NT2/D1 (cell line): Measurements from ENCODE around the gene KRT80.

Source experiments
- DNase-seq: peaks from one replicate; pipeline ENCODE4 v3.0.0-alpha.2; 2011; ENCODE audit warnings: low read depth, low spot score
- H3K27me3 ChIP-seq: 2 replicates; pipeline ENCODE4 v1.6.0; 2011; ENCODE audit warnings: mild to moderate bottlenecking; ENCODE audit not compliant: insufficient read length, insufficient read depth
- H3K36me3 ChIP-seq: 2 replicates; pipeline ENCODE4 v1.6.1; 2011; ENCODE audit warnings: mild to moderate bottlenecking, low read length, mixed read lengths; ENCODE audit not compliant: insufficient read depth, insufficient read length
- H3K4me1 ChIP-seq: 2 replicates; pipeline ENCODE4 v1.5.1; 2011; ENCODE audit not compliant: insufficient read depth, insufficient read length
- H3K4me3 ChIP-seq: 2 replicates; pipeline ENCODE4 v1.5.1; 2011; ENCODE audit warnings: low read depth; ENCODE audit not compliant: insufficient read length
- H3K9ac ChIP-seq: 2 replicates; pipeline ENCODE4 v1.6.0; 2011; ENCODE audit warnings: low read depth; ENCODE audit not compliant: insufficient read length
- H3K9me3 ChIP-seq: 2 replicates; pipeline ENCODE4 v1.5.1; 2011; ENCODE audit warnings: mild to moderate bottlenecking, low read length; ENCODE audit not compliant: insufficient read depth
- SUZ12 ChIP-seq: IDR thresholded peaks from 2 replicates; pipeline ENCODE4 v1.6.1; 2011; ENCODE audit not compliant: insufficient read length, insufficient read depth; ENCODE audit errors: extremely low read depth
- YY1 ChIP-seq: IDR thresholded peaks from 2 replicates; pipeline ENCODE4 v1.6.1; 2011; ENCODE audit not compliant: insufficient read length, insufficient read depth
- ZNF274 ChIP-seq: IDR thresholded peaks from 2 replicates; pipeline ENCODE4 v1.6.1; 2011; ENCODE audit warnings: mild to moderate bottlenecking, low read depth, low read length

The KRT80 gene

GRCh38 chr12:52160200-52160599 lies 31.6 kb downstream of the KRT80 start:
- no peak overlapping the region for H3K4me3 ChIP-seq
- H3K4me1 ChIP-seq, result peaks cover 15% of the 10 kb centered on the region
- H3K9ac ChIP-seq, result no peak overlapping the region
- no peak for DNase-seq
- H3K27me3 ChIP-seq, result no peaks in the 10 kb centered on the region
- TF ChIP-seq YY1 (no peak), SUZ12 (no peak), ZNF274 (no peak)
- no peaks in the 10 kb centered on the region for H3K36me3 ChIP-seq
- H3K9me3 ChIP-seq, result no peaks in the 10 kb centered on the region

GRCh38 chr12:52157566-52158150 lies 34.2 kb downstream of the KRT80 start:
- no peak for DNase-seq
- TF ChIP-seq YY1 (no peak), SUZ12 (no peak), ZNF274 (no peak)
- H3K36me3 ChIP-seq, result no peaks in the 10 kb centered on the region
- no peak overlapping the region for H3K9ac ChIP-seq
- H3K27me3 ChIP-seq, result no peaks in the 10 kb centered on the region
- H3K4me1 ChIP-seq, result peaks cover 10% of the 10 kb centered on the region
- no peaks in the 10 kb centered on the region for H3K9me3 ChIP-seq
- H3K4me3 ChIP-seq, result no peak overlapping the region

- Histone ChIP-seq H3K9ac (no peak overlapping the region), H3K4me1 (peaks cover 10% of the 10 kb centered on the region), H3K36me3 (no peaks in the 10 kb centered on the region), H3K9me3 (no peaks in the 10 kb centered on the region), H3K27me3 (no peaks in the 10 kb centered on the region), H3K4me3 (no peak overlapping the region)
- peak; percentile 71 for DNase-seq
- TF ChIP-seq SUZ12 (no peak), YY1 (no peak), ZNF274 (no peak)
These were observed 34.9 kb downstream of the KRT80 start for GRCh38 chr12:52156757-52157565.

- no peak for DNase-seq
- no peaks in the 10 kb centered on the region for H3K36me3 ChIP-seq
- no peak overlapping the region for H3K4me3 ChIP-seq
- H3K9me3 ChIP-seq, result no peaks in the 10 kb centered on the region
- H3K9ac ChIP-seq, result no peak overlapping the region
- H3K4me1 ChIP-seq, result peaks cover 12% of the 10 kb centered on the region
- TF ChIP-seq ZNF274, result no peak
- no peak for TF ChIP-seq YY1
- no peaks in the 10 kb centered on the region for H3K27me3 ChIP-seq
These were observed 35.5 kb downstream of the KRT80 start for GRCh38 chr12:52156311-52156710.

GRCh38 chr12:52155048-52155868 lies 36.6 kb downstream of the KRT80 start:
- no peaks in the 10 kb centered on the region for H3K9me3 ChIP-seq
- no peaks in the 10 kb centered on the region for H3K27me3 ChIP-seq
- peaks cover 12% of the 10 kb centered on the region for H3K4me1 ChIP-seq
- no peak overlapping the region for H3K9ac ChIP-seq
- TF ChIP-seq ZNF274 (no peak), YY1 (no peak)
- no peaks in the 10 kb centered on the region for H3K36me3 ChIP-seq
- no peak overlapping the region for H3K4me3 ChIP-seq
- no peak for DNase-seq

GRCh38 chr12:52152905-52153317 lies 38.9 kb downstream of the KRT80 start:
- Histone ChIP-seq H3K36me3 (no peaks in the 10 kb centered on the region), H3K9me3 (no peaks in the 10 kb centered on the region), H3K4me3 (no peak overlapping the region), H3K4me1 (peaks cover 23% of the 10 kb centered on the region), H3K9ac (peak overlapping the region; percentile 26), H3K27me3 (no peaks in the 10 kb centered on the region)
- no peak for DNase-seq
- TF ChIP-seq ZNF274 (no peak), YY1 (no peak), SUZ12 (no peak)
